ENCODE results near the gene OR5D13. TPM values are rescaled to one million over a fixed set of nuclear protein-coding genes. Genes with fewer than 3 reads are reported as not detected.

Gene OR5D13
- total RNA-seq, 1 donor from 2014 or later, result not detected

DNA sequence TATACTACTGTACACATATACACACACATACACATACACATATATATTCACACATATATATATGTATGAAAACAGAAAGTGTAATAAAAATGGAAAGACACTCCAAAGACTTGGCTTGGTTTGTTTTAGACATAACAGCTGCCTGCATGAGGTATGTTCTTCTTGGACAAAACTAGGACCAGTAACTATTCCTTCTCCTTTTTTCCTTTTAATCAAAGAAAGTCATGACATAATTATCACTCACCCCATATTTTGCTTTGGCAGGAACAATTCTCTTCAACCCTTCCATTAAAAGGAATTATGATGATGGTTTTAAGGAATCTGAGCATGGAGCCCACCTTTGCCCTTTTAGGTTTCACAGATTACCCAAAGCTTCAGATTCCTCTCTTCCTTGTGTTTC is 22.0 kb downstream of the OR5D13 start, which contains the start of gene OR5D14:
OR5D14 (plus strand) TSS at position 301 of the 400 bp plus-strand sequence; CDS start at position 301, 0 bp downstream.
- H3K27ac ChIP-seq (replicated peaks), result no peak within 1 kb of the TSS
- DNase-seq, result no peak
- H3K36me3 ChIP-seq, result no peaks in the 10 kb centered on the region
- intact Hi-C loops (cut with micrococcal nuclease), result no loop called here
- no peak within 1 kb of the TSS for H3K4me3 ChIP-seq
- H3K9me3 ChIP-seq (replicated peaks), result peaks cover 8% of the 10 kb centered on the region
- no peaks in the 10 kb centered on the region for H3K4me1 ChIP-seq
- no peak for TF ChIP-seq CTCF (IDR thresholded peaks at IDR 0.05; ENCODE audit: borderline replicate concordance)
- H3K27me3 ChIP-seq (ENCODE audit: low read depth), result no peaks in the 10 kb centered on the region

DNA sequence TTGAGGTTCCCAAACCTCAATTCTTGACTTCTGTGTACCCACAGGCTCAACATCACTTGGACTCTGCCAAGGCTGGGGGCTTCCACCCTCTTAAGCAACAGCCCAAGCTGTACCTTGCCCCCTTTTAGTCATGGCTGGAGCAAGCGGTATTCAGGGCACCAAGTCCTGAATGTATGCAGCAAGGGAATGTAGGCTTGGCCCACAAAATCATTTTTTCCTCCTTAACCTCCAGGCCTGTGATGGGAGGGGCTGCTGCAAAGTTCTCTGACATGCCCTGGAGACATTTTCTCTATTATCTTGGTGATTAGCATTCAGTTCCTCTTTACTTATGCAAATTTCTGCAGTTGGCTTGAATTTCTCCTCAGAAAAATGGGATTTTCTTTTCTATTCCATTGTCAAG is 33.0 kb downstream of the OR5D13 start:
- Histone ChIP-seq H3K27ac (replicated peaks) (no peak overlapping the region), H3K4me1 (no peaks in the 10 kb centered on the region), H3K4me3 (no peak overlapping the region), H3K27me3 (ENCODE audit: low read depth) (no peaks in the 10 kb centered on the region), H3K9me3 (replicated peaks) (peaks cover 34% of the 10 kb centered on the region), H3K36me3 (no peaks in the 10 kb centered on the region)
- TF ChIP-seq CTCF (IDR thresholded peaks at IDR 0.05; ENCODE audit: borderline replicate concordance), result no peak
- DNase-seq, result no peak
- intact Hi-C loops (cut with micrococcal nuclease), result no loop called here

DNA sequence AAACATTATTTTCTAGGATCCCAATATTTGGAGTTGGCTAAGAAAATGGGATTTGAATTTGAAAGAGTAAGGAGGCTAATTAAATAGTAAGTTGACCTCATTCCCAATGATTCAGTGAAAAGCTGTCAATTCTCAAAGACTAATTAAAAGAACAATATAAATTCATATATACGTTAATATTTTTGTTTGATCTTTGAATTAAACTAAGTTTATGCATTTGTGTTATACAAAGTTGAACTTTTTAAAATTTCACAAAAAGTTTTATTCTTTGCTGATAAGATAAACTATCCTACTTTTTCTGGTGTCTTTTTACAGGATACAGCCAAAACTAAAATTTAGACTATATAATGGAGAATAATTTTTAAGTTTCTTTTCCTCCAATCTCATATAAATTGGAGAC is 37.8 kb downstream of the OR5D13 start, which contains the start of gene OR5L1:
OR5L1 (plus strand) TSS at position 301 of the 400 bp plus-strand sequence. CDS start 100 bp downstream, outside the sequence.
- peaks cover 20% of the 10 kb centered on the region for H3K9me3 ChIP-seq (replicated peaks)
- no peak for DNase-seq
- H3K4me1 ChIP-seq, result no peaks in the 10 kb centered on the region
- H3K4me3 ChIP-seq, result no peak within 1 kb of the TSS
- H3K27me3 ChIP-seq (ENCODE audit: low read depth), result no peaks in the 10 kb centered on the region
- no peaks in the 10 kb centered on the region for H3K36me3 ChIP-seq
- intact Hi-C loops (cut with micrococcal nuclease), result no loop called here
- no peak within 1 kb of the TSS for H3K27ac ChIP-seq (replicated peaks)
- TF ChIP-seq CTCF (IDR thresholded peaks at IDR 0.05; ENCODE audit: borderline replicate concordance), result no peak

- no peak for TF ChIP-seq CTCF (IDR thresholded peaks at IDR 0.05; ENCODE audit: borderline replicate concordance)
- H3K27me3 ChIP-seq (ENCODE audit: low read depth), result no peaks in the 10 kb centered on the region
- intact Hi-C loops (cut with micrococcal nuclease), result no loop called here
- H3K36me3 ChIP-seq, result no peaks in the 10 kb centered on the region
- no peaks in the 10 kb centered on the region for H3K4me1 ChIP-seq
- H3K9me3 ChIP-seq (replicated peaks), result peaks cover 4% of the 10 kb centered on the region
- H3K27ac ChIP-seq (replicated peaks), result no peak within 1 kb of the TSS
- no peak within 1 kb of the TSS for H3K4me3 ChIP-seq
- DNase-seq, result no peak
Observed at GRCh38 chr11:55819330-55819729, 46.1 kb downstream of the OR5D13 start, which contains the start of gene OR5D18. Gene OR5D18 (plus strand): TSS chr11:55819630. CDS start chr11:55819630, 0 bp downstream.

Other genes with a start within 250 kb of the OR5D13 start
- not detected for gene OR4C15, start 219.0 kb upstream of the OR5D13 start, total RNA-seq
- not detected for gene OR4C16, start 201.3 kb upstream of the OR5D13 start, total RNA-seq
- gene OR4C11, start 165.8 kb upstream of the OR5D13 start, total RNA-seq, result not detected
- gene OR4P4, start 138.3 kb upstream of the OR5D13 start, total RNA-seq, result not detected
- gene OR4S2, start 125.1 kb upstream of the OR5D13 start, total RNA-seq, result not detected
- not detected for gene OR4C6, start 111.2 kb upstream of the OR5D13 start, total RNA-seq
- gene OR5D14, start 22.1 kb downstream of the OR5D13 start, total RNA-seq, result not detected
- gene OR5L1, start 37.9 kb downstream of the OR5D13 start, total RNA-seq, result not detected
- not detected for gene OR5D18, start 46.2 kb downstream of the OR5D13 start, total RNA-seq
- not detected for gene OR5L2, start 53.8 kb downstream of the OR5D13 start, total RNA-seq
- gene OR5D16, start 65.3 kb downstream of the OR5D13 start, total RNA-seq, result not detected
- not detected for gene TRIM51, start 109.9 kb downstream of the OR5D13 start, total RNA-seq
- not detected for gene OR5W2, start 141.1 kb downstream of the OR5D13 start, total RNA-seq
- gene OR5I1, start 163.0 kb downstream of the OR5D13 start, total RNA-seq, result not detected
- gene OR10AG1, start 196.5 kb downstream of the OR5D13 start, total RNA-seq, result not detected
- not detected for gene OR5F1, start 221.2 kb downstream of the OR5D13 start, total RNA-seq